Spleen (tissue), 11 donors: ENCODE results near the gene NSFL1C. TPM values are rescaled to one million over a fixed set of nuclear protein-coding genes. Genes with fewer than 3 reads are reported as not detected.

ENCODE experiments used
- DNase-seq: peaks from one replicate; pipeline ENCODE4 v3.0.0-alpha.2; 2020
- H3K27ac ChIP-seq, 8 donors: fragments of 200-600 bp; sonication (generic) in 7 of 8; 1 replicate in 4 of 8; 2 replicates in 4 of 8; pipeline versions ENCODE4 v1.5.0 to v1.8.0; 2016 to 2021; ENCODE audit warnings: inconsistent platforms in 4 of 8, mild to moderate bottlenecking in 4 of 8, moderate library complexity in 1 of 8
- H3K27me3 ChIP-seq, 7 donors: fragments of 200-600 bp; sonication (generic) in 6 of 7; replicated peaks in 1 of 7; 1 replicate in 4 of 7; 2 replicates in 3 of 7; pipeline versions ENCODE4 v1.5.0 to v1.8.0; 2016 to 2021; ENCODE audit warnings: inconsistent platforms in 3 of 7, mild to moderate bottlenecking in 1 of 7
- H3K36me3 ChIP-seq, 6 donors: fragments of 200-600 bp; sonication (generic) in 5 of 6; 1 replicate in 4 of 6; 2 replicates in 2 of 6; pipeline versions ENCODE4 v1.5.0 to v1.8.0; 2016 to 2021; ENCODE audit warnings: inconsistent platforms in 2 of 6
- H3K4me1 ChIP-seq, 6 donors: fragments of 200-600 bp; sonication (generic) in 5 of 6; 1 replicate in 3 of 6; 2 replicates in 3 of 6; pipeline versions ENCODE4 v1.5.0 to v1.8.0; 2016 to 2021; ENCODE audit warnings: inconsistent platforms in 3 of 6
- H3K4me3 ChIP-seq, 8 donors: fragments of 200-600 bp; sonication (generic) in 7 of 8; 1 replicate in 4 of 8; 2 replicates in 4 of 8; pipeline versions ENCODE4 v1.5.0 to v1.8.0; 2016 to 2021; ENCODE audit warnings: inconsistent platforms in 4 of 8, mild to moderate bottlenecking in 4 of 8, moderate library complexity in 2 of 8
- H3K9me3 ChIP-seq, 8 donors: fragments of 200-600 bp; sonication (generic) in 7 of 8; 1 replicate in 4 of 8; 2 replicates in 4 of 8; pipeline versions ENCODE4 v1.5.0 to v1.8.0; 2016 to 2021; ENCODE audit warnings: inconsistent platforms in 4 of 8
- CTCF ChIP-seq, 11 experiments: fragments of 200-600 bp in 7 of 11; fragments of 450-650 bp in 4 of 11; sonication (generic) in 4 of 11; IDR thresholded peaks in 8 of 11; conservative IDR thresholded peaks in 3 of 11; 1 replicate in 7 of 11; 2 replicates in 4 of 11; pipeline versions ENCODE4 v1.4.0 to v1.8.0; 2016 to 2021; ENCODE audit warnings: antibody characterized with exemption in 11 of 11, inconsistent platforms in 4 of 11, mild to moderate bottlenecking in 1 of 11
- POLR2A ChIP-seq, 3 donors: fragments of 450-650 bp; IDR thresholded peaks; one replicate each; pipeline ENCODE4 v1.5.1; 2017; ENCODE audit warnings: antibody characterized with exemption in 3 of 3, mild to moderate bottlenecking in 1 of 3
- POLR2AphosphoS5 ChIP-seq, 3 donors: sonication (generic); formaldehyde crosslinking; IDR thresholded peaks; one replicate each; pipeline ENCODE4 v1.5.1; 2017; ENCODE audit warnings: antibody characterized with exemption in 3 of 3
- WGBS, 5 donors: extraction: QIAGEN DNeasy Blood & Tissue Kit in 3 of 5; methylation state at CpG; one replicate each; pipeline versions ENCODE4 v1.1.5 to v1.1.7; 2013 to 2018; 5-methylcytosine and 5-hydroxymethylcytosine counted together
- intact Hi-C: fragments of 100-400 bp; cut with DNase I; formaldehyde crosslinking; loops from one replicate; pipeline ENCODE4 v1.15.0; 2023; ENCODE audit warnings: low total_unique reads
- polyA plus RNA-seq, 3 donors: library from polyadenylated mRNA; stranded (reverse); fragments of 200-250 nt; gene quantifications; one replicate each; pipeline ENCODE4 v1.2.1, GENCODE V29; 2013
- total RNA-seq, 7 donors: library from RNA; depleted of rRNA in 3 of 7; stranded (reverse); fragments of >200 nt in 3 of 7; fragmentation: NEBNext Ultra II Directional in 4 of 7; extraction: Animal tissue kit (Norgen Biotek cat#: 25700) in 4 of 7; gene quantifications; one replicate each; pipeline versions ENCODE4 v1.1.0 to v1.2.1, GENCODE V29; 2016 to 2021
- donor health status: healthy with polysubstance abuse.
- donor health status: DM: no; HTN: no; CAD: no; lungs with moderate emphysema.
- donor health status: DM: no; HTN: no; CAD: no.
- donor health status: Bipolar disorder and iron deficiency.
- donor health status: healthy.
- donor health status: DM: no; HTN: no; CAD: no.
- donor health status: DM: yes; HTN: yes; CAD: no.

Gene NSFL1C
- total and polyA plus RNA-seq, 10 donors: 37.1 to 88.5 (median 66.3) TPM

DNA sequence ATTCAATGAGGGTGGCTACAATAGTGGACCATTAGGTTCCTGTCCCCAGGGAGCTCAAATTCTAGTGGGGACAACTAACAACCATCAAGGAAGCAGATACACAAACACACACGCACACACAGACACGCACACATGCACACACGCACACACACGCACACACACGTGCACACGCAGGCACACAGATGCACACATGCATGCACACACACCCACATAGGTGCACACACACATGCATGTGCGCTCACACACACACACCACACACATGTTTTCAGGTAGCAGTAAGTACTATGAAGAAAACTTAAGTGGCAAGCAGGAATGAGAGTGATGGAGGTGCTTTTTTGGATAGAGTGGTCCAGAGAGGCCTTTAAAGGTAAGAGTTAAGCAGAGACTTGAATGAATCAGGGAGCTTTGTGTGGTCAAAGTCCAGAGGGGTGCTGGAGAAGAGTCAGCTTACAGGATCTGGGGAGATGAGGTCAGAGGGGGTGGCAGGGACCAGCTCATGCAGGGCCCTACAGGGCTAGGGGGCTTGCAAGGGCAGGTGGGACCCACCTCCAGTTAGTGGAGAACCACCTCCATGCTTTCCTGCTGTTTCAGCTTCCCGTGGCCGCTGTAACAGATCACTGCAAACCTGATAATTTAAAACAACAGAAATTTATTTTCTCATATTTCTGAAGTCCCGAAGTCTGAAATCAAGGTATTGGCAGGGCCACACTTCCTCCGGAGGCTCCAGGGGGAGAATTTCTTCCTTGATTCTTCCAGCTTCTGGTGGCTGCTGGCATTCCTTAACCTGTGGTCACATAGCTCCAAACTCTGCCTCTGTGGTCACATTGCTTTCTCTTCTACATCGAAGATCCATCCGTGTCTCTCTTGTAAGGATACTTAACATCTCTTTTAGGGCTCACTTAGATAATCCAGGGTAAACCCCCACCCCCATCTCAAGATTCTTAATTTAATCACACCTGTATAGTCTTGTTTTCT is 6.9 kb upstream of the NSFL1C start:
- peaks cover 0 to 63% (median 0%) of the 10 kb centered on the region in 6 donors for H3K36me3 ChIP-seq
- WGBS, 5 donors: 87 to 91% (median 89%) methylated on average over 13 of the region's 13 CpGs

GRCh38 chr20:1472556-1473245 is 6.1 kb upstream of the NSFL1C start:
- no peak for DNase-seq
- Histone ChIP-seq H3K4me3 (peak overlapping the region in 1 of 8 donors; percentile 7), H3K27ac (peak overlapping the region in 6 of 8 donors; percentile 22 to 96 (median 59)), H3K27me3 (no peaks in the 10 kb centered on the region), H3K4me1 (peaks cover 4 to 66% (median 41%) of the 10 kb centered on the region in 6 donors), H3K9me3 (no peaks in the 10 kb centered on the region), H3K36me3 (peaks cover 0 to 55% (median 0%) of the 10 kb centered on the region in 6 donors)
- intact Hi-C loops: no loop called here
- 54 to 70% (median 63%) methylated on average over 9 of the region's 9 CpGs for WGBS, 5 donors
- TF ChIP-seq CTCF (IDR thresholded peaks at IDR 0.05 in 8 of 11, conservative IDR thresholded peaks at IDR 0.05 in 3 of 11) (no peak), POLR2AphosphoS5 (IDR thresholded peaks at IDR 0.05) (peak in 1 of 3 donors; percentile 66), POLR2A (IDR thresholded peaks at IDR 0.05) (no peak)

More for the DNA sequence above, 6.9 kb upstream of the NSFL1C start:
- Histone ChIP-seq H3K9me3 (no peaks in the 10 kb centered on the region), H3K27ac (peak overlapping the region in 6 of 8 donors; percentile 22 to 96 (median 59)), H3K4me3 (peak overlapping the region in 1 of 8 donors; percentile 7), H3K4me1 (peaks cover 4 to 57% (median 33%) of the 10 kb centered on the region in 6 donors), H3K27me3 (no peaks in the 10 kb centered on the region)
- TF ChIP-seq POLR2AphosphoS5 (IDR thresholded peaks at IDR 0.05) (no peak), POLR2A (IDR thresholded peaks at IDR 0.05) (no peak), CTCF (IDR thresholded peaks at IDR 0.05 in 8 of 11, conservative IDR thresholded peaks at IDR 0.05 in 3 of 11) (no peak)
- no peak for DNase-seq
- intact Hi-C loops: no loop called here

- Histone ChIP-seq H3K4me3 (no peak overlapping the region), H3K4me1 (peaks cover 11 to 77% (median 51%) of the 10 kb centered on the region in 6 donors), H3K36me3 (peaks cover 0 to 40% (median 0%) of the 10 kb centered on the region in 6 donors), H3K27me3 (no peaks in the 10 kb centered on the region), H3K9me3 (no peaks in the 10 kb centered on the region), H3K27ac (peak overlapping the region in 4 of 8 donors; percentile 8 to 97 (median 95))
- TF ChIP-seq POLR2A (IDR thresholded peaks at IDR 0.05) (no peak), CTCF (IDR thresholded peaks at IDR 0.05 in 8 of 11, conservative IDR thresholded peaks at IDR 0.05 in 3 of 11) (no peak), POLR2AphosphoS5 (IDR thresholded peaks at IDR 0.05) (no peak)
- no peak for DNase-seq
- intact Hi-C loops: no loop called here
- WGBS, 5 donors: 91 to 100% (median 97%) methylated on average over 2 of the region's 2 CpGs
These were observed 4.6 kb upstream of the NSFL1C start for GRCh38 chr20:1471242-1471641.
